Right kidney (tissue), 1 donor: ENCODE measurements around the gene CA6.
"Not testable (repeated sequence)": the region's sequence is repeated elsewhere in the genome, so short reads cannot be mapped to it uniquely, and the experiment has no call there.

ENCODE experiments used
- DNase-seq: peaks from one replicate; pipeline ENCODE4 v3.0.0-alpha.2; 2016

The CA6 gene

GRCh38 chr1:8970870-8971337 is 25.2 kb downstream of the CA6 start:
- DNase-seq = no peak

GRCh38 chr1:8974551-8974950 is 28.9 kb downstream of the CA6 start:
- DNase-seq = no peak

GRCh38 chr1:8976338-8976737 is 30.7 kb downstream of the CA6 start:
- no peak for DNase-seq

GRCh38 chr1:8976896-8977450 is 31.3 kb downstream of the CA6 start:
- no peak for DNase-seq

GRCh38 chr1:8980656-8981055 is 35.0 kb downstream of the CA6 start:
- no peak for DNase-seq

- no peak for DNase-seq
Measured at GRCh38 chr1:8981169-8981568, 35.5 kb downstream of the CA6 start.

- no peak for DNase-seq
Measured at GRCh38 chr1:8984203-8984602, 38.5 kb downstream of the CA6 start.

- no peak for DNase-seq
Measured at GRCh38 chr1:8984990-8985389, 39.3 kb downstream of the CA6 start.

- no peak for DNase-seq
Measured at GRCh38 chr1:8985915-8986813, 40.5 kb downstream of the CA6 start.

GRCh38 chr1:8986814-8987190 is 41.1 kb downstream of the CA6 start:
- DNase-seq = no peak

- DNase-seq = peak; percentile 65
Measured at GRCh38 chr1:8987881-8988617, 42.4 kb downstream of the CA6 start.

- DNase-seq = no peak
Measured at GRCh38 chr1:8988618-8988967, 42.9 kb downstream of the CA6 start.

GRCh38 chr1:8989061-8989460 is 43.4 kb downstream of the CA6 start:
- DNase-seq = no peak

- no peak for DNase-seq
Measured at GRCh38 chr1:8989821-8990220, 44.2 kb downstream of the CA6 start.

- no peak for DNase-seq
Measured at GRCh38 chr1:8992936-8993687, 47.4 kb downstream of the CA6 start.

- not testable (repeated sequence) for DNase-seq
Measured at GRCh38 chr1:8993962-8994675, 48.5 kb downstream of the CA6 start.

- not testable (repeated sequence) for DNase-seq
Measured at GRCh38 chr1:9001534-9002214, 56.0 kb downstream of the CA6 start.

- not testable (repeated sequence) for DNase-seq
Measured at GRCh38 chr1:9002215-9002560, 56.5 kb downstream of the CA6 start.

GRCh38 chr1:9004031-9004699 is 58.5 kb downstream of the CA6 start:
- no peak for DNase-seq

GRCh38 chr1:9004700-9005394 is 59.2 kb downstream of the CA6 start:
- DNase-seq = peak; percentile 53
